ENCODE data around the gene RPLP1. TPM values are rescaled to one million over a fixed set of nuclear protein-coding genes. Genes with fewer than 3 reads are reported as not detected.

Gene RPLP1
- total RNA-seq, 2 experiments from 2014 or later = 2,547 to 2,620 TPM

DNA sequence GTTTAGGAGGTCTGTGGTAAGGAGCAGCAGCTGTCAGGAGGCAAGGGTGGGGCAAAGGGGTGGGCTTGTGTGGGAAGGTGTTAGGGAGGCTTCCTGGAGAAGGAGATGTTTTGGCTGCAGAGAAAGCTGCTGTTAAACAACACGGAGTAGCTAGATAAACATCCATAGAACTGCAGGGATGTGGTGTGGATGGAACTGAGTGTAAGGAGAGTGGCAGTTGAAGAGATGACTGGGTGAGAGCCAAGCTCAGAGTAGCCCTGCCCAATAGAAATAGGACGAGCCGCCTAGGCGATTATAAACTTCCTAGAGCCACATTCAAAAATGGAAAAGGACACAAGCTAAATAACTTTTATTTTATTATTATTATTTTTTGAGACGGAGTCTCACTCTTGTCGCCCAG is 19.9 kb downstream of the RPLP1 start:
- ChIA-PET CTCF (interaction anchor here (1.1 kb wide), 1 partner anchor 10 kb away, joined by 4 read pairs; no protein-coding TSS in a partner anchor), POLR2A (no interaction called here)
- H3K4me1 Mint-ChIP-seq (ENCODE audit: low read depth) = peaks cover 26% of the 10 kb centered on the region
- no peaks in the 10 kb centered on the region for H3K36me3 Mint-ChIP-seq
- H3K4me3 Mint-ChIP-seq = no peak overlapping the region
- H3K27me3 Mint-ChIP-seq = peaks cover 2% of the 10 kb centered on the region
- DNase-seq = no peak
- no peak overlapping the region for H3K27ac Mint-ChIP-seq
- H3K9me3 Mint-ChIP-seq = no peaks in the 10 kb centered on the region
- intact Hi-C loops (cut with micrococcal nuclease) = loop anchor here (10.0 kb wide), 1 partner anchor 1252 kb away; no protein-coding TSS in a partner anchor

DNA sequence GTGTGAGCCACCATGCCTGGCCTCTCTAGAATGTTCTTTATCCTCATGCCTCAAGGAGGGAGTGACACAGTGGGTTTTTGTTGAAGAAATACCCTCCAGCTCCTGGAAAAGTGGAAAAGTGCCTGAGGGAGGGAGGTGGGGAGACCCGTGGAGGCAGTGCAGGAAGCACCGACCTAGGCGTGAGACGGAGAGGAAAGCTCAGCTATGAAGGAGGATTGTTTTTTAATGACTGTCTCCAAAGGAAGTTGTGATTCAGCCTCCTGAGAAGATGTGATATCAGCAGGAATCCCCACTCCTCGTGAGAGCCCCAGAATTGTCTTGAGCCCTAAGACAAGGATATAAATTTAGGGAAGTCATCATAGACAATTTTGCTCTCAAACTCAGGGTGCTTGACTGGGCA is 21.7 kb downstream of the RPLP1 start:
- intact Hi-C loops (cut with micrococcal nuclease) = loop anchor here (10.0 kb wide), 1 partner anchor 1251 kb away; no protein-coding TSS in a partner anchor
- DNase-seq = no peak
- Mint-ChIP-seq H3K27ac (peak overlapping the region; percentile 13), H3K9me3 (peaks cover under 1% of the 10 kb centered on the region), H3K36me3 (no peaks in the 10 kb centered on the region), H3K4me1 (ENCODE audit: low read depth) (peaks cover 9% of the 10 kb centered on the region), H3K4me3 (no peak overlapping the region), H3K27me3 (peaks cover 2% of the 10 kb centered on the region)
- POLR2A ChIA-PET = no interaction called here
- CTCF ChIA-PET = interaction anchor here (0.6 to 3.5 kb wide), 5 partner anchors 12 to 1249 kb away, joined by 3 to 36 read pairs (median 8); no protein-coding TSS in a partner anchor

DNA sequence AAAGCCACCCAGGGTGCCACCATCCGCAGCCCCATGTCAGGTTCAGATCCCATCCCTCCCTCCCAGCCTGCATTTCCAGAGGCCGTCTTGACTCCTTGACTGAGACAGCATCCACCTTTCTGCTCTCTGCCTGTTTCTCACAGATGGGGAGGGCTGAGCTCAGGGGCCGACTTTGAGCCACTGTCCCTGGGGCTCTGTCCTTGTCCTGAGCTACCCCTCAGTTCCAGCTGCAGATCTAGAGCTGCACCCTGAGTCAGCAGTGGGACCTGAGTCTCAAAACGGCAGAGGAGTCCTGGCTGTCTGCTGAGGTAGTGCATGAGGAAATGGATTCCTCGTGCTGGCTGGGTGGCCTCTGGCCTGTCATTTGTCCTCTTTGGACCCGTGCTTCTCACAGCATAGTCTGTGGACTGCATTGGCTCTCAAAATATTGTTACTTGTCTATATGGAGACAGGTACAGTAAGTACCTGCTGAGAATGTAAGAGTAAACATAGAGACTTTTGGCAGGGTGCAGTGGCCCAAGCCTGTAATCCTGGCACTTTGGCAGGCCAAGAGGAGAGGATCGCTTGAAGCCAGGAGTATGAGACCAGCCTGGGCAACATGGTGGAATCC is 22.3 kb downstream of the RPLP1 start:
- intact Hi-C loops (cut with micrococcal nuclease) = loop anchor here (5.0 to 10.0 kb wide), 3 partner anchors 102 to 1250 kb away; no protein-coding TSS in a partner anchor
- Mint-ChIP-seq H3K27me3 (peaks cover 4% of the 10 kb centered on the region), H3K4me3 (no peak overlapping the region), H3K36me3 (peaks cover 3% of the 10 kb centered on the region), H3K9me3 (peaks cover 7% of the 10 kb centered on the region), H3K27ac (no peak overlapping the region), H3K4me1 (ENCODE audit: low read depth) (peaks cover 2% of the 10 kb centered on the region)
- CTCF ChIA-PET = interaction anchor here (0.6 to 3.5 kb wide), 14 partner anchors 12 to 1337 kb away, joined by 3 to 36 read pairs (median 5); no protein-coding TSS in a partner anchor
- no peak for DNase-seq
- POLR2A ChIA-PET = no interaction called here

DNA sequence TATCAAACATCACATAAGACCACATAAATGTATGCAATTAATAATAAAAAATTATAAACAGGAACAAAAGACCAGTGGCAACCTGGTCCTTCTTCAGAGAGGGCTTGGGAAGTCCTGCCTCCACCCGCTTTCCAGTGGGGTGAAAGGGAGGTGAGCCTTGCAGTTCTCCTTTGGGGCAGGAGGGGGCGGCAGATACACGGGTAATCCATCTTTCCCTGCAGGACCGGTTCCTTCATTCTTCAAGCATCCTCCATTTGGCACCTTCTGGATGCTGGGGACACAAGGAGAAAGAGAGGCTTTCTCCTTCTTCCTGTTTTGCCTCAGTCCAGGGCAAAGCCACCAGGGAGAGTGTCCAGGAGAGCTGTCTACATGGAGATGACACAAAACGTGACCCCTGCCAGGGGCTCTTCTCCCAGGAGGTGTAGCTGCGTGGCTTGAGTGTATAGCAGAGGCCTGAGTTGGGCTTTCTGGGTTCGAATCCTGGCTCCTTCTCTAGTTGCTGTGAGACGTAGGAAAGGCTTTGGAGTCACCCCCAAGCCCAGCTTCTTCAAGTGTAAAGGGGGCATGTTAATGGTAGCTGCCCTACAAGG is 23.2 kb downstream of the RPLP1 start:
- CTCF ChIA-PET = interaction anchor here (0.6 to 4.7 kb wide), 26 partner anchors 7 to 1336 kb away, joined by 3 to 36 read pairs (median 4); no protein-coding TSS in a partner anchor

DNA sequence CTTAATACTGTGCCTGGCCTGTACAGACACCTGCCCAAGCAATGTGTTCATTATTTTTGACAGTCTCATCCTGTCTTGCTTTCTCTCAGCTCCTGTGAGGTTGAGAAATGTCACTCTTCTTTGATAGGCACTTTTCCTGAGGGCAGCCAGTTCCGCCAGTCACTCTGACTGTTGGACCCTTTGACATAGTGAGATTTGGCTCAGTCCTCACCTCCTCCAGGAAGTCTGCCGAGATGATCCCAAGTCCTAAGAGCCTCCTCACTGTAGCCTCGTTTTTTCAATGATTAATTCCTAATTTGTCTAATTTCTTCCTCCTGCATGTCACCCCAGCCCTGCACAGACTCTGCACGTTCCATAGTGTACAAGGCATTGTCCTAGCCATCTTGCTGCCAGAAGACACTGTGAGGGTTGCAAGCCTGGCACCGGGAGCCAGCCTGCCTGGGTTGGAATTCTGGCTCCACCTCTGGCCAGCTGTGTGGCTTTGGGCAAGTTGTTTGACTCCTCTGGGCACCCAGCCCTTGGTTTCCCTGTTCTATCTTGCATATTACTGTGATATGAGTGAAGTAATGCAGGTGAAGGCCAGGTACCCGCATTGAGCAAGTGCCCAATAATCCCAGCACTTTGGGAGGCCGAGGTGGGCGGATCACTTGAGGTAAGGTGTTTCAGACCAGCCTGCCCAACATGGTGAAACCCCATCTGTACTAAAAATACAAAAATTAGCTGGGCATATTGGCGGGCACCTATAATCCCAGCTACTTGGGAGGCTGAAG is 24.3 kb downstream of the RPLP1 start:
- CTCF ChIA-PET = interaction anchor here (0.6 to 4.7 kb wide), 24 partner anchors 8 to 1335 kb away, joined by 3 to 36 read pairs (median 4); partner anchors contain the start of gene TLE3
- intact Hi-C loops (cut with micrococcal nuclease) = loop anchor here (5.0 to 10.0 kb wide), 3 partner anchors 100 to 1248 kb away; no protein-coding TSS in a partner anchor
- Mint-ChIP-seq H3K4me3 (no peak overlapping the region), H3K27ac (no peak overlapping the region), H3K4me1 (ENCODE audit: low read depth) (no peaks in the 10 kb centered on the region), H3K27me3 (peaks cover 4% of the 10 kb centered on the region), H3K9me3 (peaks cover 10% of the 10 kb centered on the region), H3K36me3 (peaks cover 3% of the 10 kb centered on the region)
- DNase-seq = no peak
- POLR2A ChIA-PET = no interaction called here

More for the DNA sequence above, 23.2 kb downstream of the RPLP1 start:
- POLR2A ChIA-PET = no interaction called here
- Mint-ChIP-seq H3K27ac (no peak overlapping the region), H3K4me1 (ENCODE audit: low read depth) (no peaks in the 10 kb centered on the region), H3K9me3 (peaks cover 10% of the 10 kb centered on the region), H3K27me3 (peaks cover 4% of the 10 kb centered on the region), H3K4me3 (no peak overlapping the region), H3K36me3 (peaks cover 3% of the 10 kb centered on the region)
- peak; percentile 83 for DNase-seq
- intact Hi-C loops (cut with micrococcal nuclease) = loop anchor here (5.0 to 10.0 kb wide), 3 partner anchors 101 to 1249 kb away; no protein-coding TSS in a partner anchor

DNA sequence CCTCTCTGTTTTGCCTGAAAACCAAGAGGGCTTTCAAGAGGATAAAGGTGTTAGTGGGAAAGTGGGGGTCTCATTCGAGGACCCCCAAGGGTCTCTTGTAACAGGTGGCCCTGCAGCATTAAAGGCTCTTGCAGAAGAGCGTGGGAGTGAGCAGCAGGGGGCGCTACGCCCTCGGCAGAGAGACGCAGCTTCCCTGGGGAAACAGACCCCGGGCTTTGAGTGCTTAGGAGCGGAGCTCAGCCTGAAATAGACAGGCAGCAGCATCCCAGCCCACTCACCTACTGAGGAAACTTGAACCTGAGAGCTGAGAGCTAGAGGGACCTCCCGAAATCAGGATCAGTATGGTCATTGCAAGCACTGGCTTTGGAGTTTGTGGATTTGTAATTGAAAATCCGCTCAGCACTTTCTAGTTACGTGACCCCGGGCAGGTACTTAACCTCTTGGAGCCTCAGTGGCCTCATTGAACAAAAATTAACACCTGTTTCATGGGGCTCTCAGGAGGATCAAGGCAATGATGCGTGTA is 25.7 kb downstream of the RPLP1 start:
- no peak overlapping the region for H3K4me3 Mint-ChIP-seq
- no peaks in the 10 kb centered on the region for H3K4me1 Mint-ChIP-seq (ENCODE audit: low read depth)
- peak overlapping the region; percentile 39 for H3K27ac Mint-ChIP-seq
- peaks cover 4% of the 10 kb centered on the region for H3K27me3 Mint-ChIP-seq
- DNase-seq = peak; percentile 56
- POLR2A ChIA-PET = interaction anchor here (1.3 kb wide), 1 partner anchor 82 kb away, joined by 4 read pairs; no protein-coding TSS in a partner anchor
- peaks cover 3% of the 10 kb centered on the region for H3K36me3 Mint-ChIP-seq
- H3K9me3 Mint-ChIP-seq = peaks cover 10% of the 10 kb centered on the region
- intact Hi-C loops (cut with micrococcal nuclease) = loop anchor here (5.0 to 10.0 kb wide), 3 partner anchors 99 to 1246 kb away; no protein-coding TSS in a partner anchor
- CTCF ChIA-PET = interaction anchor here (0.6 to 4.7 kb wide), 18 partner anchors 10 to 1244 kb away, joined by 3 to 30 read pairs (median 4); partner anchors contain the start of gene TLE3

DNA sequence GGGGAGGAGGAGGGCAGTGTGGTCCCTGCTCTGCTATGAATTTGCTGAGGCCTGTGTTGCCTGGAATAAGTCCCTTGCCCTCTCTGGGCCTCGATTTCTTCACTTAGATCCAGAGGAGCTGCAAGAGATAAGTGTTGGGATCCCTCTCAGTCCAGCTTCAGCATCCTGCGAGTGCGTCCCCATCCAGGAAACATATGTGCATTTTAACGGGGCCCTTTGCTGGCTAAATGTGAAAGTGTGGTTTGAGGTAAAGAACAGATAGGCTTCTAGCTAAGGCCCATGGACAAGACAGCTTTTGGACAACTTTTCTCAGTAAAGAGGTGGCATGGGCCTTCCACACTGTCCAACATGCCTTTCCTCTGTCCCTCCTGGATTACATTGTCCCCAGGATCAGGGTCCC is 26.5 kb downstream of the RPLP1 start:
- POLR2A ChIA-PET = interaction anchor here (1.3 kb wide), 1 partner anchor 81 kb away, joined by 4 read pairs; no protein-coding TSS in a partner anchor
- no peaks in the 10 kb centered on the region for H3K4me1 Mint-ChIP-seq (ENCODE audit: low read depth)
- H3K27ac Mint-ChIP-seq = no peak overlapping the region
- CTCF ChIA-PET = interaction anchor here (0.6 to 4.7 kb wide), 11 partner anchors 10 to 1244 kb away, joined by 3 to 30 read pairs (median 4); no protein-coding TSS in a partner anchor
- no peak for DNase-seq
- peaks cover 10% of the 10 kb centered on the region for H3K9me3 Mint-ChIP-seq
- H3K27me3 Mint-ChIP-seq = peaks cover 4% of the 10 kb centered on the region
- intact Hi-C loops (cut with micrococcal nuclease) = loop anchor here (5.0 to 10.0 kb wide), 3 partner anchors 98 to 1246 kb away; no protein-coding TSS in a partner anchor
- peaks cover 3% of the 10 kb centered on the region for H3K36me3 Mint-ChIP-seq
- H3K4me3 Mint-ChIP-seq = no peak overlapping the region

DNA sequence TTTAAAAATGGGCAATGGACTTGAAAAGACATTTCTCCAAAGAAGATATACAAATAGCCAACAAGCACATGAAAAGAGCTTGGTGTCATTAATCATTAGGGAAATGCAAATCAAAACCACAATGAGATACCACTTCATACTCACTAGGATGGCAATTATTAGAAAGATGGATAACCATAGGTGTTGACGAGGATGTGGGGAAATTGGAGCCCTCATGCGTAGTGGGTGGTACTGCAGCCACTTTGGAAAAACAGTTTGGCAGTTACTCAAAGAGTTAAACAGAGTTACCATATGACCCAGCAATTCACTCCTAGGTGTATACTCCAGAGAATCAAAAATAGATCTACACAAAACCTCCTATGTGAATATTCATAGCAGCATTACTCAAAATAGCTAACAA is 27.4 kb downstream of the RPLP1 start:
- Mint-ChIP-seq H3K27ac (no peak overlapping the region), H3K27me3 (peaks cover 4% of the 10 kb centered on the region), H3K36me3 (peaks cover 3% of the 10 kb centered on the region), H3K9me3 (peaks cover 10% of the 10 kb centered on the region), H3K4me3 (no peak overlapping the region), H3K4me1 (ENCODE audit: low read depth) (no peaks in the 10 kb centered on the region)
- ChIA-PET CTCF (interaction anchor here (1.0 to 4.7 kb wide), 5 partner anchors 11 to 1243 kb away, joined by 3 to 30 read pairs (median 4); no protein-coding TSS in a partner anchor), POLR2A (no interaction called here)
- intact Hi-C loops (cut with micrococcal nuclease) = loop anchor here (5.0 to 10.0 kb wide), 3 partner anchors 97 to 1245 kb away; no protein-coding TSS in a partner anchor
- DNase-seq = no peak

DNA sequence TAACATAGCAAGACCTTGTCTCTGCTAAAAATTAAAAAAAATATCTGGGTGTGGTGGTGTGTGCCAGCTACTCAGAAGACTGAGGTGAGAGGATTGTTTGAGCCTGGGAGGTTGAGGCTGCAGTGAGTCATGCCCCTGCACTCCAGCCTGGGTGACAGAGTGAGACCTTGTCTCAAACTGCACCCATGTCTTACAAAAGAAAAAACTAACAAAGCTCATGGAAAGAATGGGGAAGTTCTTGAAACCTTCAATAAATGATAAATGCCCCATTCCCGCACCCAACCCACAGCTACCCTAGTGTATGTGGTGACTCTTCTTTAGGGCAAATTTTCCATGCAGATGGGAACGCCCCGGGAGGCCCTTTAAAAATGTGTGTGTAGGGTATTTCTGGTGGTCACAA is 28.3 kb downstream of the RPLP1 start:
- CTCF ChIA-PET = interaction anchor here (0.6 kb wide), 1 partner anchor 1024 kb away, joined by 3 read pairs; no protein-coding TSS in a partner anchor
- peaks cover 15% of the 10 kb centered on the region for H3K9me3 Mint-ChIP-seq
- H3K36me3 Mint-ChIP-seq = peaks cover 3% of the 10 kb centered on the region
- no peak overlapping the region for H3K27ac Mint-ChIP-seq
- H3K4me3 Mint-ChIP-seq = no peak overlapping the region
- no peaks in the 10 kb centered on the region for H3K4me1 Mint-ChIP-seq (ENCODE audit: low read depth)
- POLR2A ChIA-PET = interaction anchor here (1.1 kb wide), 1 partner anchor 12 kb away, joined by 4 read pairs; no protein-coding TSS in a partner anchor
- intact Hi-C loops (cut with micrococcal nuclease) = no loop called here
- peaks cover 4% of the 10 kb centered on the region for H3K27me3 Mint-ChIP-seq
- no peak for DNase-seq

DNA sequence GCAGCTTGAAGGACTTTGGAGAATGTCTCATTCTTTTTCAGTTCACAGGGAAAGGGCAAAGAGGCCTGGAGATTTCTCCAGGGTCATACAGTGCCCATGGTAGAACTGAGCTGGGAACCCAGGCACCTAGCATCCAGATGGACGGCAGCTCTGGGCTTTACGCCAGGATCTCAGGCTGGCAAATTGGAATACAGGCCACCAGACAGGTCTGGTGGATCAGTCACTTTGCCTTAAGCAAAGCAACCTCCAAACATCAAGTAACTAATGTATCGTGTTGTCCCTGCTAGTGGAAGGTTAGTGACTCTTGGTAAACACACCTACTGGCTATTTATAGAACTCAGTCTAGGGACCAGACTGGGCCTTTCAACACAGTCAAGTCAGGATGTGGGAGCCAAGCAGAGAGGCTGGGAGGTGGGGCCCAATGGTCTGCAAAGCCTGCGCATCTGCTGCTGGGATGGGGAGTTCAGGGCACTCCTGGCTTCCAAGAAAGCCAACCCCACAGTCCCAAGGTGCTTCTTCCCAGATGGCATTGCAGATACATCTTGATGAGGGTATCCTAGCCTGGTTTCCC is 30.2 kb downstream of the RPLP1 start:
- intact Hi-C loops (cut with micrococcal nuclease) = no loop called here
- peaks cover 15% of the 10 kb centered on the region for H3K9me3 Mint-ChIP-seq
- CTCF ChIA-PET = interaction anchor here (1.4 kb wide), 1 partner anchor 1096 kb away, joined by 3 read pairs; no protein-coding TSS in a partner anchor
- POLR2A ChIA-PET = no interaction called here
- H3K27me3 Mint-ChIP-seq = peaks cover 3% of the 10 kb centered on the region
- no peak overlapping the region for H3K27ac Mint-ChIP-seq
- H3K4me1 Mint-ChIP-seq (ENCODE audit: low read depth) = no peaks in the 10 kb centered on the region
- H3K4me3 Mint-ChIP-seq = no peak overlapping the region
- no peak for DNase-seq
- H3K36me3 Mint-ChIP-seq = peaks cover 3% of the 10 kb centered on the region

DNA sequence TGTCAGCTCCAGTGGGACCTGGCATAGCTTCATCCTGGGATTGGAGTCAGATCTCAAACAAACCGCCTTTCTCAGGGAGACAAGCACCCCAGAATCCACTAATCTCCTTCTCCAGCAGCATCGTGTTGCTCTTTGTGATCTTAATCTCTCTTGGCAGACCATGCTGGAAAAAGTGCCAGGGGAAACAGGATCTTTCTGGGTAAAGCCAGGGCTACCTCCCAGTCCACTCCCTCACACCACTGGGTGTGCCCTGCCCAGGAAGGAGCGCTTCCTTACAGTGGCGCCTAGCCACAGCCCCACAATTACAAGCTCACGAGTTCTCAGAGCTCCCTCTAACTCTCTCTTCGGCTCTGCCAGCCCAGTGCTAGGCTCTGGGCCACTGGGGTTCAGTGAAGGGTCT is 32.2 kb downstream of the RPLP1 start:
- H3K4me3 Mint-ChIP-seq = no peak overlapping the region
- ChIA-PET POLR2A (no interaction called here), CTCF (interaction anchor here (0.6 to 3.0 kb wide), 3 partner anchors 8 to 981 kb away, joined by 3 to 19 read pairs (median 4); no protein-coding TSS in a partner anchor)
- intact Hi-C loops (cut with micrococcal nuclease) = no loop called here
- no peak for DNase-seq
- H3K36me3 Mint-ChIP-seq = no peaks in the 10 kb centered on the region
- peaks cover 9% of the 10 kb centered on the region for H3K9me3 Mint-ChIP-seq
- H3K4me1 Mint-ChIP-seq (ENCODE audit: low read depth) = no peaks in the 10 kb centered on the region
- H3K27ac Mint-ChIP-seq = no peak overlapping the region
- H3K27me3 Mint-ChIP-seq = no peaks in the 10 kb centered on the region
